Thymus (tissue), 11 donors: ENCODE data around the gene ASGR2. TPM values are rescaled to one million over a fixed set of nuclear protein-coding genes. Genes with fewer than 3 reads are reported as not detected.
"Not testable (repeated sequence)": the region's sequence is repeated elsewhere in the genome, so short reads cannot be mapped to it uniquely, and the experiment has no call there.

Source experiments
- DNase-seq, 9 donors: peaks; one replicate each; pipeline ENCODE4 v3.0.0-alpha.2; 2013; ENCODE audit warnings: low spot score in 9 of 9, low read depth in 6 of 9, missing footprints in 1 of 9
- H3K27ac ChIP-seq, 2 donors: one replicate each; pipeline ENCODE4 v1.5.1; 2013; ENCODE audit warnings: control low read depth in 1 of 2, low read depth in 1 of 2, low read length in 1 of 2, mild to moderate bottlenecking in 1 of 2, moderate library complexity in 1 of 2
- H3K27me3 ChIP-seq, 2 donors: one replicate each; pipeline ENCODE4 v1.5.1; 2013; ENCODE audit warnings: low read length in 1 of 2; ENCODE audit not compliant: control insufficient read depth in 2 of 2, insufficient read depth in 1 of 2
- H3K36me3 ChIP-seq, 2 donors: one replicate each; pipeline ENCODE4 v1.5.1; 2013; ENCODE audit warnings: low read length in 1 of 2, mild to moderate bottlenecking in 1 of 2, moderate library complexity in 1 of 2; ENCODE audit not compliant: control insufficient read depth in 2 of 2, insufficient read depth in 2 of 2
- H3K4me1 ChIP-seq, 2 donors: one replicate each; pipeline ENCODE4 v1.5.1; 2013; ENCODE audit warnings: low read length in 2 of 2; ENCODE audit not compliant: control insufficient read depth in 2 of 2, insufficient read depth in 2 of 2
- H3K4me3 ChIP-seq, 2 donors: one replicate each; pipeline ENCODE4 v1.5.1; 2013; ENCODE audit warnings: low read length in 2 of 2, control low read depth in 1 of 2, mild to moderate bottlenecking in 1 of 2
- H3K9me3 ChIP-seq, 2 donors: one replicate each; pipeline ENCODE4 v1.5.1; 2013; ENCODE audit warnings: low read length in 1 of 2, mild to moderate bottlenecking in 1 of 2; ENCODE audit not compliant: control insufficient read depth in 2 of 2, insufficient read depth in 1 of 2
- WGBS: extraction: QIAGEN DNeasy Blood & Tissue Kit; methylation state at CpG from one replicate; pipeline ENCODE4 v1.1.7; 2013; 5-methylcytosine and 5-hydroxymethylcytosine counted together
- polyA plus RNA-seq: library from polyadenylated mRNA; stranded (reverse); fragments of 200-250 nt; gene quantifications from one replicate; pipeline ENCODE4 v1.2.3, GENCODE V29; 2013
- total RNA-seq: library from RNA; stranded (reverse); fragments of 120-200 nt; gene quantifications from one replicate; pipeline ENCODE4 v1.2.4, GENCODE V29; 2013
- donor health status: healthy.

ASGR2 gene
- total and polyA plus RNA-seq, 2 donors, result 0.85 to 4.7 TPM

DNA sequence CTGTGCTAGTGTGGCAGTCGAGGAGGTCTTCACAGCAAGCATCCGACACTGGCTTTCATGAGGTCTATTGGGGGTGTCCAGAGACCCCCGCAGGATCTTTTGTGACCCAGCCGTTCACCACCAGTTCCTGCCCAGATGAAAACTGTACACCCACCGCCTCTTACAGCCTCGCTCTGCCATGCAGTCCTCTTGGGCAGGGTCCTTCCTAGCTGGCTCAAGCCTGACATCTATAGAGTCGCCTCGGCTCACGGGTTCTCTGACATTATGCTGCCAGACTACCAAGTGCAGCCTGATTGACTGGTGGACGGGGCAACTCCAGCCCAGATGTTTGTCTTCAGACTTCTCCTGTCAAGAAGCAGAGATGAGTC is 20.0 kb downstream of the ASGR2 start:
- H3K9me3 ChIP-seq, result no peaks in the 10 kb centered on the region
- H3K36me3 ChIP-seq, result no peaks in the 10 kb centered on the region
- peaks cover 0 to 5% of the 10 kb centered on the region in 2 donors for H3K27me3 ChIP-seq
- no peak for DNase-seq
- no peak overlapping the region for H3K27ac ChIP-seq
- 95% methylated on average over 10 of the region's 10 CpGs for WGBS
- no peak overlapping the region for H3K4me3 ChIP-seq
- no peaks in the 10 kb centered on the region for H3K4me1 ChIP-seq

DNA sequence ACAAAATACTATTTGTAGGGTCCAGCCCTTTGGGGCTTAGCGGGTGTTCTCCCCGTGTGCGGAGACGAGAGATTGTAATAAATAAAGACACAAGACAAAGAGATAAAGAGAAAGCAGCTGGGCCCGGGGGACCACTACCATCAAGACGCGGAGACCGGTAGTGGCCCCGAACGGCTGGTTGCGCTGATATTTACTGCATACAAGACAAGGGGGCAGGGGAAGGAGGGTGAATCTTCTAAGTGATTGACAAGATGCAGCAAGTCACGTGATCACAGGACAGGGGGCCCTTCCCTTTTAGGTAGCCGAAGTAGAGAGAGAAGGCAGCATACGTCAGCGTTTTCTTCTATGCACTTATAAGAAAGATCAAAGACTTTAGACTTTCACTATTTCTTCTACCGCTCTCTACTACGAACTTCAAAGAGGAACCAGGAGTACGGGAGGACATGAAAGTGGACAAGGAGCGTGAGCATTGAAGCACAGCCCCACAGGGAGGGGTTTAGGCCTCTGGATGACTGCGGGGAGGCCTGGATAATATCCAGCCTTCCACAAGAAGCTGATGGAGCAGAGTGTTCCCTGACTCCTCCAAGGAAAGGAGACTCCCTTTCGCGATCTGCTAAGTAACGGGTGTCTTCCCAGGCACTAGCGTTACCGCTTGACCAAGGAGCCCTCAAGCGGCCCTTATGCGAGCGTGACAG is 23.2 kb downstream of the ASGR2 start:
- not testable (repeated sequence) for H3K36me3 ChIP-seq, H3K9me3 ChIP-seq, H3K27me3 ChIP-seq, DNase-seq, H3K4me3 ChIP-seq, H3K4me1 ChIP-seq, H3K27ac ChIP-seq
- WGBS, result 90% methylated on average over 23 of the region's 28 CpGs

- DNase-seq, H3K4me1 ChIP-seq, H3K9me3 ChIP-seq, H3K27me3 ChIP-seq, H3K36me3 ChIP-seq, H3K4me3 ChIP-seq, H3K27ac ChIP-seq: not testable (repeated sequence)
- WGBS, result 96% methylated on average over 6 of the region's 6 CpGs
These were observed 25.1 kb downstream of the ASGR2 start for GRCh38 chr17:7089570-7089969.

- 86% methylated on average over 4 of the region's 4 CpGs for WGBS
- not testable (repeated sequence) for H3K4me3 ChIP-seq, H3K9me3 ChIP-seq, H3K36me3 ChIP-seq, H3K27ac ChIP-seq, H3K4me1 ChIP-seq, H3K27me3 ChIP-seq, DNase-seq
These were observed 26.2 kb downstream of the ASGR2 start for GRCh38 chr17:7088442-7088841.

GRCh38 chr17:7084088-7084487 is 30.5 kb downstream of the ASGR2 start:
- H3K4me1 ChIP-seq, result no peaks in the 10 kb centered on the region
- H3K36me3 ChIP-seq, result no peaks in the 10 kb centered on the region
- H3K4me3 ChIP-seq, result no peak overlapping the region
- H3K27ac ChIP-seq, result no peak overlapping the region
- H3K9me3 ChIP-seq, result no peaks in the 10 kb centered on the region
- 35% methylated on average over 7 of the region's 7 CpGs for WGBS
- DNase-seq, result no peak
- H3K27me3 ChIP-seq, result peaks cover 0 to 8% of the 10 kb centered on the region in 2 donors

DNA sequence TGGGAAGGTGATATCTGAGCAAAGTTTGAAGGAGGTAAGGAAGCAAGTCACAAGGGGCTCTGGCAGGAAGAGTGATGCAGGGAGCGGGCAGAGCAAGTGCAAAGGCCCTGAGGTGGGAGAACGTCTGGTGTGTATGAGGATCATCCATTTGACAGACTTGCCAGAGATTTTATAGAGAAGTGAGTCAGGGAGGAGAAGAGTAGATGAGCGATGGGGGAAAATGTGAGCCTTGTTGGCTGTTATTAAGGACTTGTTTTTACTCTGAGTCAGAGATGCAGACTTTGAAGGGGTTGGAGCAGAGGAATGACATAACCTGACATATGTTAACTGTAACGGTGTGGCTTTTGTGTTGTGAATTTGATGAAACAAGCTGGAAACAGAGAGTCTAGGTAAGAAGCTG is 31.0 kb downstream of the ASGR2 start:
- 95% methylated on average over 4 of the region's 4 CpGs for WGBS
- H3K4me3 ChIP-seq, result no peak overlapping the region
- DNase-seq, result no peak

DNA sequence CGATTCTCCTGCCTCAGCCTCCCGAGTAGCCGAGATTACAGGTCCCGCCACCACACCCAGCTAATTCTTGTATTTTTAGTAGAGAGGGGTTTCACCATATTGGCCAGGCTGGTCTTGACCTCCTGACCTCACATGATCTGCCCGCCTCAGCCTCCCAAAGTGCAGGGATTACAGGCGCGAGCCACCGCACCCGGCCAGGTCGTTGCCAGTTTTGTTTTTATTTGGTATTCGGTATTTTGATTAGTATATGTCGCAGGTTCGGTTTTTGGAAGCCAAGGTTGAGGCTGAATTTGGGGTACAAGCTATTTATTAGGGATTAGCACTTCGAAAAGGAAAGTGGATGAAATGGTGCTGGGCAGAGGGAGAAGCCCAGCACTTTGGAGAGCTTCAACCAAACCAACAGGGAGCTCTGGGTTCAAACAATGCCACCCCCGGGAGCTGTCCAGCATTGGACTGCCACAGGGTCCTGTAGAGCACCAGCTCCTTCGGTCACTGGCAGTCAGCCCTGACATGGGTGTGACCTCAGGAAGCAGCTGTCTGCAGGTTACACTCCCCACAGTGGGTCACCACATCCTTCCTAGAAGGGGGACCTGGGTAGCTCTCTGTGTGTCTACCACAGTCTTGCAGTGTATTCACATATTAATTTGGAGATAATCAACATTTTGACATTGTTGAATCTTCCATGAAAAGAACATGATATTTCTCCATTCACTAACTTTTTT is 33.1 kb downstream of the ASGR2 start:
- H3K36me3 ChIP-seq, result no peaks in the 10 kb centered on the region
- DNase-seq, result no peak
- H3K9me3 ChIP-seq, result no peaks in the 10 kb centered on the region
- peaks cover 0 to 8% of the 10 kb centered on the region in 2 donors for H3K27me3 ChIP-seq
- H3K4me3 ChIP-seq, result no peak overlapping the region
- H3K4me1 ChIP-seq, result no peaks in the 10 kb centered on the region
- H3K27ac ChIP-seq, result no peak overlapping the region
- WGBS, result 81% methylated on average over 16 of the region's 16 CpGs

More for the DNA sequence above, 31.0 kb downstream of the ASGR2 start:
- H3K36me3 ChIP-seq, result no peaks in the 10 kb centered on the region
- no peak overlapping the region for H3K27ac ChIP-seq
- no peaks in the 10 kb centered on the region for H3K4me1 ChIP-seq
- peaks cover 0 to 8% of the 10 kb centered on the region in 2 donors for H3K27me3 ChIP-seq
- H3K9me3 ChIP-seq, result no peaks in the 10 kb centered on the region

DNA sequence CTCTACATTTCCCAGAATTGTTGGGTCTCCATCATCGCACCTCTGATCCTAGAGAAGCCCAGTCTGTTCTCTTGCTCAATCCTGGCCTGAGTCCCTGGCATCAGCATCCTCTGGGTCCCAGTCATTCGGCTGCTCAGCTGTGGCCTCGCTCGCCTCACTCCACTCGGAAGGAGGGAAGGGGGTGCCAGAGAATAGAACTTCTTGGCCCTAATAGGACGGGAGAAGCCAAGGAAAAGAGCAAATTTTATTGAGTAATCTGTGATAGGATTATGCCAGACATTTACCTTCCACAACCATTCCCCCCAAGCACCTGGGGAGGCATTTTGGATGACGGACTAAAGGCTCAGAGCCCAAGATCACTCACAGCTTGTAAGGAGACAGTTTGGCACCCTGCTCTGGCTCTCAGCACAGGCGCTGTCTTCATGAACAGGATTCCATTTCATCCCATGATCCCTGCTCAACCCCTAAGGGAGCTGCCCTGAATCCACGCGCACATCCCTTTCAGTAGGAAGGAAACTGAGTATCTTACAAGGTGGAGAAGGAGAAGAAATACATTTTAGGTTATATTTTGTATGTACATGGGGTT is 34.1 kb downstream of the ASGR2 start:
- 68% methylated on average over 10 of the region's 10 CpGs for WGBS
- Histone ChIP-seq H3K27ac (no peak overlapping the region), H3K4me1 (no peaks in the 10 kb centered on the region), H3K4me3 (no peak overlapping the region), H3K9me3 (no peaks in the 10 kb centered on the region), H3K27me3 (peaks cover 0 to 8% of the 10 kb centered on the region in 2 donors), H3K36me3 (no peaks in the 10 kb centered on the region)
- DNase-seq, result no peak
